ENCODE data around the gene PTPN1.
"Not testable (repeated sequence)": the region's sequence is repeated elsewhere in the genome, so short reads cannot be mapped to it uniquely, and the experiment has no call there.

PTPN1 gene

GRCh38 chr20:50608750-50609104, 98.5 kb downstream of the PTPN1 start:
- DNase-seq (ENCODE audit: low read depth in 2 of 2) = no peak

GRCh38 chr20:50609438-50609989, 99.3 kb downstream of the PTPN1 start:
- DNase-seq (ENCODE audit: low read depth in 2 of 2) = no peak

GRCh38 chr20:50610212-50610718, 100.1 kb downstream of the PTPN1 start:
- DNase-seq (ENCODE audit: low read depth in 2 of 2) = no peak

GRCh38 chr20:50611128-50611810, 101.1 kb downstream of the PTPN1 start:
- DNase-seq (ENCODE audit: low read depth in 2 of 2) = no peak

GRCh38 chr20:50613438-50614169, 103.4 kb downstream of the PTPN1 start:
- DNase-seq (ENCODE audit: low read depth in 2 of 2) = no peak

- no peak for DNase-seq (ENCODE audit: low read depth in 2 of 2)
Measured at GRCh38 chr20:50615407-50615806, 105.2 kb downstream of the PTPN1 start.

- no peak for DNase-seq (ENCODE audit: low read depth in 2 of 2)
Measured at GRCh38 chr20:50617022-50617421, 106.8 kb downstream of the PTPN1 start.

- DNase-seq (ENCODE audit: low read depth in 2 of 2) = no peak
Measured at GRCh38 chr20:50618537-50618936, 108.4 kb downstream of the PTPN1 start.

- not testable (repeated sequence) for DNase-seq (ENCODE audit: low read depth in 2 of 2)
Measured at GRCh38 chr20:50620459-50620858, 110.3 kb downstream of the PTPN1 start.

GRCh38 chr20:50621068-50621665, 111.0 kb downstream of the PTPN1 start:
- no peak for DNase-seq (ENCODE audit: low read depth in 2 of 2)

- no peak for DNase-seq (ENCODE audit: low read depth in 2 of 2)
Measured at GRCh38 chr20:50624351-50625016, 114.3 kb downstream of the PTPN1 start.

GRCh38 chr20:50625986-50626677, 115.9 kb downstream of the PTPN1 start:
- no peak for DNase-seq (ENCODE audit: low read depth in 2 of 2)

- no peak for DNase-seq (ENCODE audit: low read depth in 2 of 2)
Measured at GRCh38 chr20:50627747-50628146, 117.6 kb downstream of the PTPN1 start.

- DNase-seq (ENCODE audit: low read depth in 2 of 2) = no peak
Measured at GRCh38 chr20:50628332-50628731, 118.1 kb downstream of the PTPN1 start.

GRCh38 chr20:50628853-50629669, 118.9 kb downstream of the PTPN1 start:
- DNase-seq (ENCODE audit: low read depth in 2 of 2) = no peak

- no peak for DNase-seq (ENCODE audit: low read depth in 2 of 2)
Measured at GRCh38 chr20:50629670-50630045, 119.5 kb downstream of the PTPN1 start.

GRCh38 chr20:50630578-50631263, 120.5 kb downstream of the PTPN1 start:
- DNase-seq (ENCODE audit: low read depth in 2 of 2) = no peak

GRCh38 chr20:50632236-50632635, 122.1 kb downstream of the PTPN1 start:
- DNase-seq (ENCODE audit: low read depth in 2 of 2) = no peak

- no peak for DNase-seq (ENCODE audit: low read depth in 2 of 2)
Measured at GRCh38 chr20:50632701-50633100, 122.5 kb downstream of the PTPN1 start.

- no peak for DNase-seq (ENCODE audit: low read depth in 2 of 2)
Measured at GRCh38 chr20:50633361-50633760, 123.2 kb downstream of the PTPN1 start.
